GM18907 (cell line): Measurements from ENCODE around the gene TMCC1.
"Not testable (repeated sequence)": the region's sequence is repeated elsewhere in the genome, so short reads cannot be mapped to it uniquely, and the experiment has no call there.

Source experiments
- ATAC-seq: cut with Tn5 transposase; IDR thresholded peaks from one replicate; pipeline ENCODE4 v1.9.1; 2021; ENCODE audit warnings: mild to moderate bottlenecking, moderate library complexity; ENCODE audit not compliant: unreplicated experiment

The TMCC1 gene

DNA sequence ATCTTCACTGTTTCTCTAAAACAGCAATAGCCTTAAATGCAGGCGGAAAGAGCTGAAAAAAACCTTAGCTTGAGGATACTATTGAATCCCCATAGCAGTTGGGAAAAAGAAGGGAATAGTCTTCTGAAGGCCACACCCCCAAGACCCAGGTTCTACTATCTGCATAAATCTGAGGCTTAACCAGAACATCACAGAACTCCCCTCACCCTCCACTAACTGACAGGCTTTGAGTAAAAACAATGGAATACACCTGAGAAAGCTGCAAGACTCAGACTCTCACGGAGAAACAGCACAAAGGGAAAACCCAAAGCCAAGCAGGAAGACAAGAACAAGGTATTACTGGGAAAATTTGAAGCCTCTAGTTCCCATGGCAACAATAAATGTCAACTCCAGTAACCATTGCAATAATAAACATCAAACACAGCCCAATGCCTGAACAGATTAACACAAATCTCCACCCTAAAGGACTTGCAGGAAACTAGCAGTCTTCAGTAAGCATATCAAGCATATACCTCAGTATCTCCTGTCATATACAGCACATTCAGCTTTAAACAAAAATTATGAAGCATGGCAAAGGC lies 56.4 kb downstream of the TMCC1 start:
- ATAC-seq: no peak

DNA sequence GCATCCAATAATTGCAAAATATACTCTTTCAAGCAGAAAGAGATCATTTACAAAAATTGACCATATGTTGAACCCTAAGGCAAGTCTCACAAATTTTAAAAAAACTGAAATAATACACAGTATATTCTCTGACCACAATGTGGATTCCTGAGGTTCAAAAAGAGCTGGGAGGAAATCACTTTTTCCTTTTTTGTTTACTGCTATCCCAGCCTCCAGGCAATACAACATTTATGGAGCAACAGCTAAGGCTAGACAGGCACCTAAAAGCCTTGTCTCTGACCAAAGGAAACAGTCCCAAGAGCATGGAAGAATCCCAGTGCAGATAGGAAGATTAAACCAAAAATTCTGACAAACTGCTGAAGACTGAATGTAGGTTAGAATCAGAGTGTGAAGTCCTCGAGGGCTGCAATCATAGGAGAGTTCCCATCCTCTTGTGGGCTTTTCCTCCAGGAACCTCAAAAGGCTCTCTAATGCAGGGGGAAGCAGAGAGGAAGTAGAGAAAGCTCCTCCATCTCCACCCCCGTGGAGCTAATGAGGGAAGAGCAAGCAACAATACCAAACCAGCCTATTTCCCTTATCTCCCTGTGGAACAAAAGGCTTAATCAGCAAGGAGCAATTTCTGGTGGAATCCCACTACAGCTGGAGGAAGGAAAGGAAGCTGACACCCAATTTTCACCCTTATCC lies 57.0 kb downstream of the TMCC1 start:
- no peak for ATAC-seq

DNA sequence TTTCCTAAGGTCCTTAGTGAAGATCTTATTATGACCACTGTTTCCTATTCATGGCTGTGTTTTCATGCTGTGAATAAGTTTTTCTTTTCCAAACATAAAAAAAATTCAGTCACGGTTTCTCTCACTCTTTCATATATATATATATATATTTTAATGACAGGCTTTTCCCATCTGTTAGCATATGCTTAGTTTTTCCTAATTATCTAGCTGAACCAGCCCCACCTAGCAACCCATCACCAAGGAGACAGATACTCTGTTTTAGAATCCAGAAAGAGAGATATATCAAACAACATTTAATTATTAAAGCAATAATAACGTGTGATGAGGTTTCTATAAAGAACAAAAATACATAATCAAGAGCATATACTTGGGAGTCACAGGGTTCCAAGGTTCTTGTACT lies 58.3 kb downstream of the TMCC1 start:
- no peak for ATAC-seq

DNA sequence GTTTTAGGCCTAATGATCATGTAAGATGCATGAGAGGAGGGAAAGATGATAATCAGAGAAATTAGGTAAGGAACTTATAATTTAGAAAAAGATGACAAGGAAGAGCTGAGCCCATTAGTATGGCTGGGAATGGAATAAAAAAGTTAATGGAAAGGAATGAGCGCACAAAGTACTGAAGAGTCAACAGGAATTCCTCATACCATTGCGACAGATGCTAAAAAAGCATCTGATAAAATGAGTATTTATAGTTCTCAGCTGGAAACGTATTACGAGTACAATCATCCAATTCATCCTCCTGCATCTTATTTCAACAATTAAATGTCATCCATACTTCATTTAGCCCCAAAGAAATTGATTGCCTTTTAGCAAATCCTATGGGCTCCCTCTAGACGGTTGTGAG lies 58.9 kb downstream of the TMCC1 start:
- no peak for ATAC-seq

DNA sequence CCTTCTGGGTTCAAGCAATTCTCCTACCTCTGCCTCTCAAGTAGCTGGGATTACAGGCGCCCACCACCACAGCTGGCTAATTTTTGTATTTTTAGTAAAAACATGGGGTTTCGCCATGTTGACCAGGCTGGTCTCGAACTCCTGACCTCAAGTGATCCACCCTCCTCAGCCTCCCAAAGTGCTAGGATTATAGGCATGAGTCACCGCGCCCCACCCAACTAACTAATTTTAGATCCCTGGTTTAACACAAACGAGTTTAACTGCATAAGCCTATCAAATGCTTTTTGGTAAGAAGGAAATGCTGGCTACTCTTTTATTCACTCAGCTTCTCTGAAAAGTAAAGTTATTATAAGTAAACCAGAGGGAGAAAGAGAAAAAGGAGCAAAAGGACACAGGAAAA lies 61.6 kb downstream of the TMCC1 start:
- not testable (repeated sequence) for ATAC-seq

DNA sequence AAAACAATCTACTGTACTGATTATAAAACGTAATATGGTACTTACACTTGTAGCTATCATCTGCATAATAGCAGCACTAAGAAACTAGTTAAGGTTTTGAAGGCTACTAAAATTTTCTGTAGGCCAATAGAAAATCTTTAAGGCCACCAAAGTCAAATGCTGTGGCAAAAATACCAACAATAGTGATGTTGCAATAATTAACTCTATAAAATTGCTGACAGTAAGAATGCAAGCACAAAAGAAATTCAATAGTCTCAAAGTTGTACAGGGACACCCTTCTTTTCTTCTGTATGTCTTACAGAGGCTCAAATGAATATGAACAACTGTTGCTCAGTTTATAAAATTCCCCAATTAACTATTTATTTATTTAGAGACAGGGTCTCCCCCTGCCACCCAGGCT lies 62.0 kb downstream of the TMCC1 start:
- ATAC-seq: no peak

DNA sequence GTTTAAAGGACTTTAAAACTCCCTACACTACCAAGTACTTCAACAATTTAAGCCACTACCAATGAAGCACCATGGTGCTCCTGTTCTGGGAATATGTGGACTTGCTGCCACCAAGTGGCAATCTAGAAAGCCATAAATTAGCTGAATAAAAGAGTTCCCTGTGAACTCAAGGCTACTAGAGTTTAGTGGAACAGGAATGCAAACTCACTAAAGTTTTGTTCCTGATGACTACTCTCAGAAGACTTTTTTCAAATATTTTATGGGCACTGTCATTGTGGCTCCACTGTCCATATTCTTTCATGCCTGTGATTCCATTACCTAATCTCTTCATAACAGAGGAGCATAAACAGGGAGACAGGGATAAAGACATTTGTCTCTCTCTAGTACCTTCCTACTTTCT lies 63.9 kb downstream of the TMCC1 start:
- ATAC-seq: no peak

DNA sequence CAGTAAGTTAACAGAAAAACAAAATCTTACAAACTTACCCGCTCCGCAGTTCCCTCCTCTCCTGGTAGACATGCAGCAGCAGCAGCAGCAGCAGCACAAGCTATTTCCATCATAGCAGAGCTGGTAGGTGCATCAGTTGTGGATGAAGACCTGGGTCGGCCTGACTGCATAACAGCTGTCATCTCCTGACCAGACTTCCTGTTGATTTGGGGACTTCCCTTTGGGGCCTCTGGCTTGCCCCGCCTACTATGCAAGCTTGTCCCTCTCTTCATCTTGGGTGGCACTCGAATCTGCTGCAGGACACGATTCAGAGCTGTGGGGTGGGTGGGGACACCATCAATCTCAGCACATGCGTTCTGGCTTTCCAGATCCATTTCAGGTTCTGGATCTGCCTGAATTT lies 65.7 kb downstream of the TMCC1 start:
- ATAC-seq: peak; percentile 88

DNA sequence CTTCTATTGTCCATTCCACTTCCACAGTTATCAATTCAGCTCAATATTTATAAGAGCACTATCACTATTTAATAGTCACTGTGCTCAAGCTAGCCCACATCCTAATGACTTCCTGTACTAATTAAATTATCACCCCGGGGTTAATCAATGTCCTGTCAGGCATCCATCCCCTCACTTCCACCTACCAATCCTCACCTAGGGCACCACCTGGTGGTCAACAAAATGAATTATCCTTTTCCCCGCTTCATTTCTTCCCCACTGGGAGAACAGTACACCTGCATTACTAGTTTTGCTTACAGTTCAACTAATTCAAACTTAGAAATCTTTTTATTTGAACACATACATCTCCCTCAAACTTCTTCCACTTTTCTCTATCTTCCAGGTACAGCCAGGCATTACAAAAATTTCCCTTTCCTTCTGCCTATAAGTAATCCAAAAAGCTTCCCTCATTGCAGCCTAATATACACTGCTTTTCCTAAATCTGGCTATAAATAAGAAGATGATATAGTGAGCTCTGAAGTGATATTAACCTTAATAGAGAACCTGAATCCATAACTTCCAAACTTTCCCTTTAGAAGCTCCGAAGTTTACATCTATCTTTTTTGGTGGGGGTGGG lies 68.5 kb downstream of the TMCC1 start:
- peak; percentile 56 for ATAC-seq

DNA sequence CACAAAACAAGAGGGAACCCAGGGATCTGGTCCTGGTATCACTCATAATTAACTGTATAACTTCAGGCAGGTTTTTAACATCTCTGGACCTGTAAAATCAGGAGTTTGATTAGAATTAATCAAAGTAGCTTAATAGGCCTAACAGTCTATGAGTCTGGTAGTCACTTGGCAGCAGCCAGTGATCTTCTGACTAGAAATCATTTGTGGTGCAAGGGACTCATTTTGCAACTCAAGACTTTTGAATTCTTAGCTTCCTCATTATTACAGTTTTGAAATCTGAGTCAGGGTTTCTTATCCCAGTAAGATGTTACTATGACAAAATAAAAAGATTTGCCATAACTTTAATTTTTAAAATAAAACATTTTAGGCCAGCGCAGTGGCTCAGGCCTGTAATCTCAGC lies 70.8 kb downstream of the TMCC1 start:
- ATAC-seq: no peak

DNA sequence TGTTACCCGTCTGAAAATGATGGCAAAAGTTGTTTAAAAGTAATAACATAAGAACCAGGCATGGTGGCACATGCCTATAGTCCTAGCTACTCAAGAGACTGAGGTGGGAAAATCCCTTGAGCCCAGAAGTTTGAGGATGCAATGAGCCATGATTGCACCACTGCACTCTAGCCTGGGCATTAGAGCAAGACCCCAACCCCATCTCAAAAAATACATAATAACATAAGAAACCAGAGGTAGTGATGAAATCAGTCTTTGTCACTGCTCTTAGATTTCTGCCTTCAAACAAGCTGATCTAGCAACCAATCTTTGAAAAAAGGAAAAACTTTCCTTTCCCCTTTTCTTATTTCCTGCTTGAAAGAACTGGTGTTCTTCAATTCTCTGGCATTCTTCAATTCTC lies 71.3 kb downstream of the TMCC1 start:
- ATAC-seq: no peak

DNA sequence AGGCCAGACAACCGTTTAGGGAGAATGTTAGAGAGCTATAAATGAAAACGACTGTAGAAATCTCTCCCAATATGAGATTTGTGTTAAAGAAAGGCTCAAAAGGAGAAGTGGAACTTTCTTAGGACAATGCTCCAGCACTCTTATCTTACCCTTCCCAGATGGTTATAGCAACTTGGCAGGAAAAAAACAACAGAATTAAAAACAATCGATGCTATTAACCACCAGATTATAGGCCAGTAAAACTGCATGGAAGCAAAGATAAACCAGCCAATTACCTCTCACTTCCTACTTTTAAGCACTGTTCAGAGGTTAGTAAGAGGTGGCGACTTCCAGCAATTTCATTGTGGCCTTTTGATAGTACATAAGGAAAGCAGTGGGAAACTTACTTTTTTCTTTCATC lies 72.9 kb downstream of the TMCC1 start:
- no peak for ATAC-seq

DNA sequence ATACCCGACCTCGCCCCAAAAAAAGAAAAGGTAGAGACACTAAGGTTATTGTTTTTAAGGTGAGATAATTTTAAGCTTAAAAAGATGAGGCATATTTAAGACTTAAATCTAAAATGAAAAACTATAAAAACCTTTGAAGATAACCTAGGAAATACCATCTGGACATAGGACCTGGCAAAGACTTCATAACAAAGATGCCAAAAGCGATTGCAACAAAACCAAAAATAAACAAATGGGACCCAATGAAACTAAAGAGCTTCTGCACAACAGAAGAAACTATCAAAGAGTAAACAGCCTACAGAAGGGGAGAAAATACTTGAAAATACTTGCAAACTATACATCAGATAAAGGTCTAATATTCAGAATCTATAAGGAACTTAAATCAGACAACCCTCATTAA lies 80.9 kb downstream of the TMCC1 start:
- ATAC-seq: no peak

DNA sequence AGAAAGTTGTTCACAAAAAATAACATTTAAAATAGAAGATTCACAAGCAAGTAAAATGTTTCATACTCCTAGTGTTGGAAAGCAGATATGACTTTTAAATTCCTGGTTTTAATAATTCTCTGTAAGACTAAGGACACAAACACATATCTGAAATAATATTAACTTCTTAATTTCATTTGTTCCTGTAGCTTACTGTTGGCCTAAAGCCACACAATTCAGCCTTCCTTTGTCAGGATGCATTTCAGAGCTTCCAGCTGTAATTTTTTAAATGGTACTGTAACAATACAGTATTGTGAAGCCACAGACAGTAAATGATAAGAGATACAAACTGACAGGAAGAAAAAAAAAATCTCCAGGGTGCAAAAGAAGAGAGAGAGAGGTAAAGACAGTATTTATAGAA lies 84.2 kb downstream of the TMCC1 start:
- ATAC-seq: no peak

DNA sequence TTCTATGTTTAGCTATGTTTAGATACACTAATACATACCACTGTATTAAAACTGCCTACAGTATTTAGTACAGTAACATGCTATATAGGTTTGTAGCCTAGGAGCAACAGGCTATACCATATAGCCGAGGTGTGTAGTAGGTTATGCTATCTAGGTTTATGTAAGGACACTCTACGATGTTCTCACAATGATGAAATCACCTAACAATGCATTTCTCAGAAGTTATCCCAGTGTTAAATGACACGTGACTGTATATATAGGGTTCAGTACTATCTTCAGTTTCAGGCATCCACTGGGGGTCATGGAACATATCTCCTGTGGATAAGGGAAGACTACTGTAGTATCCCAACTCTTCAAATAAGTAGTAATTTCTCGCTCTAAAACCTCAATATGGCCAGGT lies 97.4 kb downstream of the TMCC1 start:
- ATAC-seq: no peak

DNA sequence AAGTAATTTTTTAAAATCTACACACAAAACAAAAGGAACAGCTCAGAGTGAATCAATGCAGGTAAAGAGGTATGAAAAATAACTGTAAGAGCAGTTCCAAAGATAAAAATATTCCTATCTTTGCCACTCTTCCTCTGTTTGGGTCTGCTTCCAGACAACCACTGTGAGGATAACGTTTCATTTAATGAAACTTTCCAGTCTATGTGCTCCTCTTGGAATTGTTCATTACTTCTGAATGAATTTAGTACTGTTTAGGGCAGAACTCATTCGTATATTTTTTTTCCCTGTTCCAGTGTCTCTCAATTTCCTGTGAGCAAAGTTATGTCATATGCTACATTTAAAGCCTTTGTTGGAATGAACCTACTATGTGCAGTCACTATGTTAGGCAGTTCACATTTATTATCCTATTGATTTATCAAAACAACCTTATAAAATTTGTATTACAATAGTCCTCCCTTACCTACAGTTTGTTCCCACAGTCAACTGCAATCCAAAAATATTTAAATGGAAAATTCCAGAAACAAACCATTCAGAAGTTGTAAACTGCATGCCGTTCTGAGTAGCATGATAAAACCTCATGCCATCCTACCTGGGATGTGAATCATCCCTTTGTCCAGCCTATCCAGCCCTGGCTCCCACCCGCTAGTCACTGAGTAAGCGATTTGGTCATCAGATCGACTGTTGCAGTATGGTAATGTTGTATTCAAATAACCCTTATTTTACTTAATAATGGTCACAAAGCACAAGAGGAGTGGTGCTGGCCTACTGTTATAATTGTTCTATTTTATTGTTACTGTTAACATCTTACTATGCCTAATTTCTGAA lies 98.1 kb downstream of the TMCC1 start:
- ATAC-seq: no peak

DNA sequence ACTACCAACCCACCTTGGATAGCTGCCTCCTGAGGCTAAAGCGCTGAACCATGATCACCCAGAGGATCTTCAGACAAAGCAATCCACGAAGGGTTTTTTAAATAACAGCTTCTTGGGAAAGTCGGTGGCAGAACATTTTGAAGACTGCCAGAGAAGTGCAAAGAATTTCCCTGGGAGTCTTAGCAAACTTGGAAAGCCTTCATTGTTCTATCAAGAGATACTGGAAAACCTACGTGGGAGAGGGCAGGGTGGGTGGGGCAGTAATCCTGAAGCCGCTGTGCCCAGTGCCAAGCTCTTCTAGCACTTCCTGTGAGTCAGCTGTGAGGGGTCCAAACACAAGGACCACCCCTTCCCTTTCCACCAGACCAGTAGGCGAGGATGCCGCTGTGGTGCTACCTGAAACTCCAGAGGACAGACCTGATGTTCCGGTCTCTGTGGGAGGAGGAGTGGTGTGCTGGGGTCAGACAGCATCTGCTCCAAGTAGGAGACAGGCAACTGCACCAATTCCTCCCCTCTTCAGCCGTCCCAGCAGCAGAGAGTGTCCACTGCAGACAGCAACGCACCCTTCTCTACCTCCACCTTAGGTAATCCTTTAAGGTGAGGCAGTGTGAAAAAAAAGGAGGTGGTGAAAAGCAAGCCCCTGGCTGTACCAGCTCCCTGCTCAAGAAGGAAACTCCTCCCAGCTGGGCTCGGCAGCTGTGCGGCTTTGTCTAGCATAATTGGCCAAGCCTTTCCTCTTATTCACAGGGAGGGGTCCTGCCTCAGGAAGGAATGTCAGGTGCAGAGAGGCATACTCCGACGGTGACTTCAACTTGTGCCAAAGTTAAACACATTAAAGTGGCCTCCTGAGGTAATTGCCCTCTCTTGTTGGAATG lies 99.0 kb downstream of the TMCC1 start:
- no peak for ATAC-seq

DNA sequence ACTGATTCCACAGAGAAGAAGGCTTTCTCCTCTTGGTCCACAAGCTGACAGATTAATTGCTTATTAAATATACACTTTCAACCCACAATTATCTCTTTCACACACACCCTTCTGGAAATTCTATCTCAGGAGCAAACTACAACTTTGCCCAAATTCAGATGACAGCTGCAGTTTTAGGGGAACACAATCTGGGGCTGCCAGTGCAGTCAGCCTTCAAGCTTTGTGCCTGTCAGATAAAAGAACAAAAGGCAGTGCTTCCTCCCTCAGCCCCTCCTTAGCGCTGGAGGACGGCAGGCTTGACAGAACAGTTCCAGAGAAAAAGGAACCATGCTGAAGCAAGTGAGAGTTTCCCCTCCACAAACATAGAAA lies 99.6 kb downstream of the TMCC1 start:
- no peak for ATAC-seq

DNA sequence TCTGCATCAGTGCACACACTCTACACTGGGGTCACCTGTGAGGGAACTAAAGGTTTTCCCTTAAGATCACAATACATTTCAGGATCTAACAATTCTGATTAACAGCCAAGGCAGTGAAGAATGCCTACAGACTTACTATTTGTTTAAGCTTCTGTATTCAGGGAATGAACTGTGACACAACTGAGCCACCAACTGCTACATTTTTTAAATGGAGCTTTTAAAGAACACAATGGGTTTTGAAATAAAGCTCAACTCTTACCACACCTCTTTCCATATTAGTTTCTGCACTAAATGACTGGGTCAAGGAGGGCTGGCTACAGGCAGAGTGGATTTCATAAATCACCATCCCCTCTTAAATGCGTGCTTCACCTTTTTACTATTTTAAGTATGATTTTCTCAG lies 100.2 kb downstream of the TMCC1 start:
- ATAC-seq: no peak

DNA sequence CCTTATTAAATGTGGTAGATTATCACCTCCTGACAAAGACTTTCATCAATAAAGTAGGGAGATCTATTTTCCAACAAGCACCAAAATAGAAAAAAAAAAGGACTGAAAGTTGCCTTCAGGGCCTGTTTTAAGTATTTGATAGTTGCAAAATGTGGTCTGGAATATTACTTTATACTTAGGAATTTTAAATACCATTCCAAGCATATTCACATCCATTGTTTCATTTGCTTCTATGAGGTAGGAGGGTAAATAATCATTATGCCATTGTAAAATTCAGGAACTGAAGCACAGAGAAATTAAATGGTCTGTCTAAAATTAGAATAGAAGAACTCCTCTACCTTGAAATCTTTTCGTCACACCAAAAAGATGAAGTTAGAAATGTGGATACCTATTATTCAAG lies 110.0 kb downstream of the TMCC1 start:
- no peak for ATAC-seq

DNA sequence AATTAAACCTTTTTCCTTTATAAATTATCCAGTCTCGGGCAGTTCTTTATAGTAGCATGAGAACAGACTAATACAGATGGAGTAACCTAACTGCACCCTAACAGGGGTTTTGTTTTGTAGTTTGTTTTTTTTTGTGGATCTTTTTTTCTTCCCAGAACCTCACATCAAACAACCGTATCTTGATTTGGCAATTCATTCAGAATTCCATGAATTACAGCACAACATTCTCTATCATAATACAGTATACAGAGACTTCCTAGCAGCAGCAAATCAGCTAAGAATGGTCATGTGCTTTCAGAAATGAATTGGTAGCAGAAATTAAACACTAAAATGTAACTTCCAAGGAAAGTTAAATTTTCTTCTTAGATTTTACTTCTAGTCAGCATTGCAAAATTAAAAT lies 114.6 kb downstream of the TMCC1 start:
- no peak for ATAC-seq
